Inflammatory macrophage treated with lipopolysaccharide for 1 hour (primary cell): ENCODE data around the gene TMEM221.

Experiments used
- DNase-seq, 2 donors: peaks; one replicate each; pipeline ENCODE4 v3.0.0-alpha.2; 2020 to 2022

Gene TMEM221

GRCh38 chr19:17404015-17404414 lies 44.5 kb downstream of the TMEM221 start:
- no peak for DNase-seq

- peak in 1 of 2 donors; percentile 62 for DNase-seq
Observed at GRCh38 chr19:17402982-17403855, 45.2 kb downstream of the TMEM221 start.

- no peak for DNase-seq
Observed at GRCh38 chr19:17401628-17402027, 46.8 kb downstream of the TMEM221 start.

GRCh38 chr19:17398902-17399527 lies 49.5 kb downstream of the TMEM221 start:
- no peak for DNase-seq

DNA sequence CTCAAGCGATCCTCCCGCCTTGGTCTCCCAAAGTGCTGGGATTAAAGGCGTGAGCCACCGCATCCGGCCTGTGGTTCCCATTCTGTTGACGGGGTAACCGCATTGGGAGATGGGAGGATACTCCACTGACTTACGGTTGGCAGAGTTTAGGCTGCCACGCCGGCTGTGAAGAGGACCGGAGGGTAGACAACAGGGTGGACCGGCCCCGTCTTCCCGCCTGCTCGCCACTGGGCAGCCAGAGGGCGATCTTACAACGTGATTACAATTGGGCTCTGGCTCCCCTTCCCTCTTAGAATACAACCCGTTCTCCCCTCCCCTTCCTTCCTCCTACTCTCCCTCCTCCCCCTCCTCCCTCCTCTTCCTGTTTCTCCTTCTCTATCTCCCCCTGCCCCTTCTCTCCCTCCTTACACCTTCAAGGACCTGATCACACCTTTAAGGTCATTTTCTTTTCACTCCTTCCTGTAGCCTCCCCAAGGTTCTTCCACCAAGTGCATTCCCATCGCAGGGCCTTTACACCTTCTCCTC lies 53.5 kb downstream of the TMEM221 start:
- DNase-seq = peak; percentile 37 to 40

DNA sequence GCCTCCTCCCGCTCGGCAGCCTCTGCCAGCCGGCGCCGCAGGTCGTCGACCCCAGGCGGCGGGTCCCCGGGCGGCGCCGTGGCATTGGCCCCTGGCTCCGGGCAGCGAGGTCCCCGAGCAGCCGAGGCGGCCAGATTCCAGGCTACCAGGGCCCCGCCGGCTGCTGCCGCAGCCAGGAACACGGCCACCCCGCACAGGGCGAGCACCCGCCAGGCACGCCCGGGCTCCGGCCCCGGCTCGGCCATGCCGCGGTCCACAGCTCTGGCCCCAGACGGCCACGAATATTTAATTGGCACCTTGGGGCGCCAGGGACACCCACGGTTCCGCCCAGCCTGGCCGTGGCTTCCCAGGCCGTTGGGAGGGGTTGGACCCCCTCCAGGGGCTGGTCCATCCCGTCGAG lies 54.6 kb downstream of the TMEM221 start, which contains the start of gene CCDC194:
Gene CCDC194, minus strand, starts transcription at position 283 of the 400 bp plus-strand sequence. Its CDS starts 38 bp downstream, at position 245.
- DNase-seq = no peak

GRCh38 chr19:17393002-17393401 lies 55.5 kb downstream of the TMEM221 start:
- DNase-seq = no peak

- DNase-seq = peak; percentile 30 to 33
Observed at GRCh38 chr19:17391371-17392151, 56.9 kb downstream of the TMEM221 start.

DNA sequence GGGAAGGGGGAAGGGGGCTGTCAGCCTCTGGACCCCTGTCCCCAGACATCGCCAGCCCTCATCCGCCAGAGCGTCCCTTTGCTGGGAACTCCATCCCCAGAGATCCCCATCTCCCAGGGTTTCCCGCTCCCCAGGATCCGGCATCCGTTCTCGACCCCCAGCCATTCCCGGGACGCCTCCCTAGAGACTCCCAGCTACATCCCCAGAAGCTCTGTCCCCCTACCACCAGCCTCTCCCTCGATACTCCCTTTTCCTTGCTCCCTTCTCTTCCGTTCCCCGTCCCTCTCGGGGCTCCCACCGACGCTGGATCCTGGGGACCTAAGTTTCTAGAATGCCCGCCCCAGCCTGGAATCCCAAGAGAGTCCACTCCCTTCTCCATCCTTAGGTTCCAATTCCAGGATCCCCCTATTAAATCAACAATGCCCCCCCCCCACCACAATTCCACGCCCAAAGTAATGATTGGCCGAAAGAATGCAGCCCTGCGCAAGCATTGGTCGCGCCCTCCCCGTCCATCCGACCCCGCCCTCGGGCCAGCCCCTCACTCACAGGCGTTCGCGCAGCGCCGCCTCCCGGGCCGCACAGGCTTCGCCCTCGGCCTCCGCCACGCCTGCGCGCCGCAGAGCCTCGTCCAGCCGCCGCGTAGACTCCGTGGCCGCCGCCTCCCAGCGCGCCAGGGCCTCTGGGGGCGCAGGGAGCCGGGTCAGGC lies 57.6 kb downstream of the TMEM221 start:
- peak; percentile 86 to 92 for DNase-seq

- no peak for DNase-seq
Observed at GRCh38 chr19:17389957-17390664, 58.4 kb downstream of the TMEM221 start.

- no peak for DNase-seq
Observed at GRCh38 chr19:17389288-17389687, 59.2 kb downstream of the TMEM221 start.

DNA sequence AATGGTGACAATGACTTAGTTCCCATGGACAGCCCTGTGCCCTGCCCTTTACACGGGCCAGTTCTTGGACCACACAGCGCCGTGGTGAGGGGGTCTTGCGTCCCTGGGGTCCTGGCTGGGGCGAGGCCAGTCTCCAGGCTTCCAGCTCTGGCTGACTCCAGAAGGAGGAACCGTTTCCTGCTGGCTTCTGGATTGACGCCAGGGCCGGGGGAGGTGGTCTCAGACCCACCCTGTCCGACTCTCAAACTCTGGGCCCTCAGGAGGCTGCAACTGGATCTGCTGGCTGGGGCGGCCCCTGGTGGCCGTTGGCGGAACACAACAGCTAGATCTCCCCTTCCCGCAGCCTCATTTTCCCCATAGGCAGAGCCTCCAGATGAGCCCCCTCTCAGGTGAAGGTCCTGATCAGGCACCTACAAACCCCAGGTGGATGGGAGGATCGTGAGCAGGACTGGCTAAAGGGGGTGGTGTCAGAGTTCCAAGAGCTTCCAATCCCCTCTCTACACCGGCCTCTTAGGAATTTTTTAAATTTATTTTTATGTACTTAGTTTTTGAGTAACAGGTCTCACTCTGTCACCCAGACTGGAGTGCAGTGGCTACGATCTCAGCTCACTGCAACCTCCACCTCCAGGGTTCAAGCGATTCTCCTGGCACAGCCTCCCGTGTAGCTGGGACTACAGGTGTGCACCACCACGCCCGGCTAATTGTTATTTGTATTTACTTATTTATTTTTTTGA lies 62.4 kb downstream of the TMEM221 start:
- peak in 1 of 2 donors; percentile 71 for DNase-seq
